HEK293T (cell line): ENCODE measurements around the gene GRIA3.

Experiments used
- ARNT ChIP-seq: fragments of 450-650 bp; IDR thresholded peaks from 2 replicates; pipeline ENCODE4 v1.6.1; 2017; ENCODE audit warnings: mild to moderate bottlenecking
- CTBP1 ChIP-seq: fragments of 450-650 bp; IDR thresholded peaks from 2 replicates; pipeline ENCODE4 v1.6.1; 2016; ENCODE audit warnings: borderline replicate concordance
- ELF4 ChIP-seq: fragments of 450-650 bp; IDR thresholded peaks from 2 replicates; pipeline ENCODE4 v1.6.1; 2017; ENCODE audit warnings: antibody characterized with exemption
- FOXA1 ChIP-seq: fragments of 450-650 bp; IDR thresholded peaks from 2 replicates; pipeline ENCODE4 v1.6.1; 2016; ENCODE audit warnings: mild to moderate bottlenecking
- FOXK2 ChIP-seq: fragments of 450-650 bp; IDR thresholded peaks from 2 replicates; pipeline ENCODE4 v1.6.1; 2016; ENCODE audit warnings: mild to moderate bottlenecking
- FOXM1 ChIP-seq: fragments of 450-650 bp; IDR thresholded peaks from 2 replicates; pipeline ENCODE4 v1.6.1; 2017; ENCODE audit warnings: mild to moderate bottlenecking, borderline replicate concordance
- HDGF ChIP-seq: fragments of 450-650 bp; IDR thresholded peaks from 2 replicates; pipeline ENCODE4 v1.6.1; 2017; ENCODE audit warnings: antibody characterized with exemption, borderline replicate concordance
- NFRKB ChIP-seq: fragments of 450-650 bp; IDR thresholded peaks from 2 replicates; pipeline ENCODE4 v1.6.1; 2016; ENCODE audit warnings: mild to moderate bottlenecking, moderate library complexity
- SP1 ChIP-seq: fragments of 450-650 bp; IDR thresholded peaks from 2 replicates; pipeline ENCODE4 v1.6.1; 2017
- TARDBP ChIP-seq: fragments of 450-650 bp; IDR thresholded peaks from 2 replicates; pipeline ENCODE4 v1.6.1; 2016
- ZNF384 ChIP-seq: fragments of 450-650 bp; IDR thresholded peaks from 2 replicates; pipeline ENCODE4 v1.6.1; 2016

DNA sequence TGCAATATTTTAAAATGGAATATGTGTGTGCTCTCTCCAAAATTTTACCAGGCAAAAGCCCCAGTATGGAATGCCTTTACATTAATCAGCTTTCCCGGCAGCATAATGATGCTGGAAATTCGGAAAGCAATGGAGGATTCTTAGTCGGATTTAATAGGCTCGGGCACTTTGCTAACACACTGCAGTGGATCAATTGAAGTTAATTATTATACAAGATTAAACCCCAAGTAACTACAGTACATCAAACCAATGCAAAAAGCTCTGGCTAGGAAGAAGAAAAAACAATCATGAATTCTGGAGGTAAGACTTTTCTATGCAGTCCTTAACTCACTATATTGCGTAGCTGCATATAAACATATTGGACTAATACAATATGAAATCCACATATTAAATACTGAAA lies 43.6 kb upstream of the GRIA3 start:
- TF ChIP-seq SP1, result no peak
- TF ChIP-seq FOXK2, result no peak
- no peak for TF ChIP-seq HDGF
- no peak for TF ChIP-seq TARDBP
- TF ChIP-seq CTBP1, result no peak
- TF ChIP-seq ELF4, result no peak
- no peak for TF ChIP-seq ZNF384
- TF ChIP-seq NFRKB, result no peak
- no peak for TF ChIP-seq ARNT
- TF ChIP-seq FOXA1, result no peak
- no peak for TF ChIP-seq FOXM1
